ENCODE data around the gene NEAT1.

DNA sequence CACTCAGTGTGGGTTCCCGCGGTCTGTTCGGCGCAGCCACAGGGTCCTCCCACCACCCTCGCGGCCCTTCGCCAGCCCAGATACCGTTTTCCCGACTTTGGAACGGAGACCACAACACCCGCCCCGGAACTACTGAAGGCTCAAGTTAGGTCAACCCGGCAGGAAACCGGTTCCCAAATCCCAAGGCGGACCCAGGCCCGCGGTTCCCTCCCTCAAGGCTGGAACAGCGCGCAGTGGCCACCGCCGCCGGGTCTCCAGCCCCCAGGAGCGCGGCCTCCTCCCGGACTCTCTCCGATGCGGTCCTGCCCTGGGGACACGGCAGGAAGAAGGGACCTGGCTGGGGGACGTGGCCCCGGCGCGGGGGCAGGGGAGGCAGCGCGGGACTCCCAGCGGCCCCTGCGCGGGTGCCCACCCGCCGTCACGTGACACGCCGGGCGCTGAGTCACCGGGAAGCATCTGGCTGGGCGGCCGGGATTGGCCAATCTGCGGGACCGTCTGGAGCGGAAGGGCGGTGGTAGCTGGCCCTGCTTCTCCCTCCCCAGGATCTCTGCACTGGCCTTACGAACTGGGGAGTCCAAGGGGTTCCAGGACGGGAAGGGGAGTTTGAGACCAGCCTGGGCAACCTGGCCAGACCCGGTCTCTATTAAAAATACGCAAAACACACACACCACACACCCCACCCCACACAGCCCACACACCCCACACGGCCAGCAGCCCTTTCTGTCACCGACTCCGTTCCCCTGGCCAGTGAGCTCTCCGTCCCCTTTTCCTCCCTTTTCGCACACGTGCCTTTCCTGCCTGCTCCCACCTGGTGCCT, 54.8 kb downstream of the NEAT1 start:
- TF ChIP-seq, protein P1, sequence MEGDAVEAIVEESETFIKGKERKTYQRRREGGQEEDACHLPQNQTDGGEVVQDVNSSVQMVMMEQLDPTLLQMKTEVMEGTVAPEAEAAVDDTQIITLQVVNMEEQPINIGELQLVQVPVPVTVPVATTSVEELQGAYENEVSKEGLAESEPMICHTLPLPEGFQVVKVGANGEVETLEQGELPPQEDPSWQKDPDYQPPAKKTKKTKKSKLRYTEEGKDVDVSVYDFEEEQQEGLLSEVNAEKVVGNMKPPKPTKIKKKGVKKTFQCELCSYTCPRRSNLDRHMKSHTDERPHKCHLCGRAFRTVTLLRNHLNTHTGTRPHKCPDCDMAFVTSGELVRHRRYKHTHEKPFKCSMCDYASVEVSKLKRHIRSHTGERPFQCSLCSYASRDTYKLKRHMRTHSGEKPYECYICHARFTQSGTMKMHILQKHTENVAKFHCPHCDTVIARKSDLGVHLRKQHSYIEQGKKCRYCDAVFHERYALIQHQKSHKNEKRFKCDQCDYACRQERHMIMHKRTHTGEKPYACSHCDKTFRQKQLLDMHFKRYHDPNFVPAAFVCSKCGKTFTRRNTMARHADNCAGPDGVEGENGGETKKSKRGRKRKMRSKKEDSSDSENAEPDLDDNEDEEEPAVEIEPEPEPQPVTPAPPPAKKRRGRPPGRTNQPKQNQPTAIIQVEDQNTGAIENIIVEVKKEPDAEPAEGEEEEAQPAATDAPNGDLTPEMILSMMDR (IDR thresholded peaks at IDR 0.05) = peak in 1 of 6 experiments; percentile 12
- peak; percentile 94 to 96 for TF ChIP-seq POLR2A (IDR thresholded peaks at IDR 0.05)
